HG03342 (cell line): ENCODE measurements around the gene BAIAP2.
"Not testable (repeated sequence)": the region's sequence is repeated elsewhere in the genome, so short reads cannot be mapped to it uniquely, and the experiment has no call there.

Experiments
- ATAC-seq: cut with Tn5 transposase; IDR thresholded peaks from one replicate; pipeline ENCODE4 v1.9.1; 2021; ENCODE audit warnings: mild to moderate bottlenecking, moderate library complexity; ENCODE audit not compliant: unreplicated experiment

BAIAP2 gene

DNA sequence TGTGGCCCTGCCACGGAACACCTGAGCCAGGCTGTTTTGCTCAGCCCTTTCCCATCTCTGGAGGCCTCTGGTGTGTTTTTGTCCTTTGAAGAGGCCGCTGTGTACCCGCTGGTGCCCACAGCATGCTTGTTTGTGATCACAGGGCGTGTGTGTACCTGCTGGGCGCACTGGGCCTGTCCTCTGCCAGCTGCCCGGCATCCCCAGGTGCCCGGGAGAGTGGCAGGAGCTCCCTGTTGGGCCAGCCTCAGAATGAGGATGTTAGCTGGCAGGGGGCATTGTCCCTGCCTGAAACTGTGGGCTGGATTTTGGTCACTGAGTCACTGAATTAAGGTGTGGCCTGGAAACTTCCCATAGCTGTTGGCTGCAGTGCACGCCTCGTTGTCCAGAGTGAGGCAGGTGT, 31.1 kb downstream of the BAIAP2 start:
- no peak for ATAC-seq

DNA sequence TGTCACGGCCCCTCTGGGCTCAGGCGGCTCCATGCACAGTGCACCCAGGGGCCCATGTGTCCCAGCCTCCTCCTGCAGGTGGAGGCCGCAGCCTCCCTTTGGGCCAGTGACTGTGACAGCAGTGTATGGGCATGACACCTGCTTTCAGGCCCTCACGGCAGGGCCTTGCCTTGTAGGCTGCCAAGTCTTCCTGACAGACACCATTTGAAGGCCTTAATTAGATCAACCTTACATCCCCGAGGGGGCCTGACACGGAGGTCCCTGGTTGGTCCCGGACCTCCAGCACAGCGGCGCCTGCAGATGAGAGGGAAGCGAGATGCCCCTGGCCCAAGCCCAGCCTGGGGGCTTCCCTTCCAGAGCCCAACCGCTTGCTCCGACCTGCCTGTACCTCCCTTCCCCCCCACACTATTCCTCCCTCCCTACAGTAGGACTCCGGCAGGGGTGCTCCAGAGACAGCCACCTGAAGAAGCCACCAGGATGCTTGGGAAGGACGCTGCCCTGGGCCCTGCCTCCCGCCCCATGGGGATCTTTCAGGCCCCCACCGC, 31.9 kb downstream of the BAIAP2 start:
- ATAC-seq = no peak

DNA sequence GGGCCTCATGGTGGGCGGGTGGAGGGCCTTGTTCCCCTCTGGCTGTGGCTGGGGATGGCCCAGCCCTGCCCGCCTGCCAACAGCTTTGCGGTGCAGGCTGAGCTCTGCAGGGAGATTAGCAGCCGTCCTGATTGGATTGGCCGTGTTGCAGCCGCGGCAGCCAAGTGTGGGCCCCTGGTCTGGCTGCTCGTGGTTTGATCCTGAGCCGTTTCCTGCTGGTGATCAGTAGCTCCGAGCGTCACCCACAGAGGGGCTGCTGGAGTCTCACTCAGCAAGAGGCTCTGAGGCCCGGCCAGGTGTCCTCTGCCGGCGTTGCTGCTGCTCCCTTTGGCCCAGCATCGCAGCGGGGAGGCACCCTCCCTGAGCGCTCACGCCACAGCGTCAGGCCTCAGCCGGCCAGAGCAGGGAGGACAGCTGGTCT, 32.5 kb downstream of the BAIAP2 start:
- no peak for ATAC-seq

DNA sequence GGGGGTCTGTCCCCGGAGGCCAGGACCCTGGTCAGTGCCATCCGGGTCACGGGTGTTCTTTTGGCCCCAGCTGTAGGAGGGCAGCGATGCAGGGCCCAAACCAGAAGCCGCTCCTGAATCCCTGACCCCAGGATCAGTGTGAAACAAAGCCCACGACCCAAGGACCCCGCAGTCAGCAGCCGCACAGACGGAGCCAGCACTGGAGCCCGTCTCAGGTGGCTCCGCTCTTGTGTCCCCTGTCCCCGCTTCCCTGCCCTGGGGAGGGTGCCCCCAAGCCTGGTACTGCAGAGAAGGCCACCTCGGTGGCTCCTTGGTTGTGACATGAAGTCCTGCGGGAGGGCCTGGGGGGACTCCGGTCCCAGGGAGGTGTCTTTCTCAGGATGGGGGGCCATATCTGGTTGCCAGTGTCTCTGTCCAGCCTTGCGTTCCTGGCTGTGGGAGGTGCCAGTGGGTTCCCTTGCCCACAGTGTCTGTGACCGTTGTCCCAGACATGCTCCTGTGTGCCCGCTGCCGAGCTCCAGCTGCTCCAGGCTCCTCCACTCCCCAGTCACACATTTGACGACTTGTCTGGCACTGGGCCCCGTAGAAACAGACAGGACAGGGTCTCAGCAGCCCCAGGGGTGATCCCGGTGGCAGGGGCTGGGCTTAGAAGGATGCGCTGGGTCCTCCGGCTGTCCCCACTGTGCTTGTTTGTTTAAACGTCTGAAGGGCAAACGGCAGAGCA, 33.6 kb downstream of the BAIAP2 start:
- ATAC-seq = no peak

DNA sequence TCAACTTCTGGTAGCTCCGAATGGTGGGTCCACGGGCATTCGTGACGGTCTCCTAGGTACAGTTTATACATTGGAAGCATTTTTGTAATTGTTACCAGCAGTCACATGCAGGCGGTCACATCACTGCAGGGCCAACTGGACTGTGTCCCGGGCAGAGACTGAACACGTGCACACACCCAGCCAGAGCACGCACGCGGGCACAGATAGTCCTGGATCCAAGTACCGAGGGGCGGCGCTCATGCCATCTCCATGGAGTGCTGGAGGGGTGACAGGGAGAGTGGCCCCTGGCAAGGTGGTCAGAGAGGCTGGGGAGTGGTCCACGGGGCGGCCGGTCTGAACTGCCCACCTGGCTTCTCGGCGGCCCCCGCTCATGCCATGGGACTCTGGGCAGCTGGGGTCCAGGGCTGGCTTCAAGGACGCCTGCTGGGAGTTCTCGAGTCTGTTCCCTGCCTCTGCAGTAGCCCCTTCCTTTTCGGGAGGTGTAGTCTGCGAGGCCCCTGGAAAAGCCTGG, 34.2 kb downstream of the BAIAP2 start:
- ATAC-seq = no peak

DNA sequence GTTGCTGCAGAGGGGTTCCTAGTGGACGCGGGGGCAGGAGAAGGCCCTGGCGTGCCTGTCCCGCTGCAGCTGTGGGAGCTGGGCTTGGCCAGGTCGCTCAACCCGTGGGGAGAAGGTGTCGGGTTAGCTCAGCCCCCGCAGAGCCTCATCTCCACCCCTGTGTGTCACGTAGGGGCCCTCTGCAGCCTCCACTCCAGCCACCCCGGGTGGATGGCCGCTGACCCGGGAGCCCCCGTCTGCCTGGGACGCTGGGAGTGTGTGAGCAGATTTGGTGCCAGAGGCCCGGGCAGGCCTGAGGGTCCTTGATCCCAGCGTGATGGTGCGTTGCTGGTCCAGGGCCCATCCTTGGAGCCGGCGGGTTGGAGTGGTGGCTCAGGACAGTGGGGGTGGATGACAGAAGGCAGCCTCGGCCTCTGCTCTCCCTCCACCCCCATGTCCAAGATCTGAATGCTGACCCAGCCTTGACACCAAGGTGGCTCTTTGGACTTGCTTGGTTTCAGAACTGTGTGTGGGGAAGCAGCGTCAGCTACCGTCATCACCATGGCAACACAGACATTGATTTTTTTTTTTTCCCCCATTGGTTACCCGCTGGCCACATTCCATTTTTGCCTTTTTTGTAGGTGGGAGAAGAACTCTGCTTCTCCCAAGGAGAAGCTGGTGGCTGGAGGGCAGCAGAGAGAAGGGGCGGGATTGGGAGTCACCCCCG, 35.7 kb downstream of the BAIAP2 start:
- ATAC-seq = no peak

DNA sequence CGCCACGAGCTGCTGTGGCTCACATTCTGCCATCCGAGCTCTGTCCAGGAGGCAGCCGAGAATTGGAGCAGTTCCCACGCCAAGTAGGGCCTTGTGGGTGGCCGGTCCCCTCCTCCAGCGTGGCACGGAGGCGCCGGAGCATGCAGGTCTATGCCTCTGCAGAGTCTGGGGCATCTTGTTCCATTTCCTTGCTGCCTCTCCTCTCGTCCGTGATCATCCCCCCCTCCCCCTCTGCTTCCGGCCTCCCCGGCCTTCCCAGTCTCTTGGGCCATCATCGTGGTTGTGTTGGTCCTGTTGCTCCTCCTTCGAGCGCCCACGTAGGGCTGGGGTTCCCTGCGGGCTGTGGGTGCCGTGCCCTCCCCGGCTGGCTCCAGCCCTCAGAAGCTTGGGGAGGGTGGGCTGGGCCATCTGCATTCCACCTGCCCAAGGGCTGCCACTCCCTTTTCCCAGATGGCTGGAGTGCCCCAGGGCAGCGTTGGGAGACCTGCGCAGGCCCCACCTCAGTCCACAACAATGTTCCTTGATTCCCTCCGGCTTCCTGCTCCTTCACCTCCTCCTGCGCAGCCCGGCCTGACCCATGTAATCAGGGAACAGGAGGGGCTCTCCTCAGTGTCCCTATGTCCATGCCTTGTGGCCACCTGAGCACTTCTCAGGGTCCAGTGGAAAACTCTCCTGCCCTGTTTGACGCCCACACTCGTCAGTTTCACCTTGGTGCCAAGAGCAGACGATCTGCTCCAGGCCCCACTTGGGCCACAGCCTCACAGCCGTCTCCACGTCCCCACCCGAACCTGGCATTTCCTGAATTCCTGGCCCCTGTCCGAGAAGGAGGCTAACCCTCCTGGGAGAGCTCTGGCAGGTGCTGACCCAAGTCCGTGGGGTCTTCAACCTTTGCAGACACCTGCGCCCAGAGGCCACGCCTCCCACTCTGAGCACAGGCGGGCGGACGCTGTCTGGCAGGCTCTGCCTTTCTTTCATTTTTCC, 37.1 kb downstream of the BAIAP2 start:
- ATAC-seq = no peak

DNA sequence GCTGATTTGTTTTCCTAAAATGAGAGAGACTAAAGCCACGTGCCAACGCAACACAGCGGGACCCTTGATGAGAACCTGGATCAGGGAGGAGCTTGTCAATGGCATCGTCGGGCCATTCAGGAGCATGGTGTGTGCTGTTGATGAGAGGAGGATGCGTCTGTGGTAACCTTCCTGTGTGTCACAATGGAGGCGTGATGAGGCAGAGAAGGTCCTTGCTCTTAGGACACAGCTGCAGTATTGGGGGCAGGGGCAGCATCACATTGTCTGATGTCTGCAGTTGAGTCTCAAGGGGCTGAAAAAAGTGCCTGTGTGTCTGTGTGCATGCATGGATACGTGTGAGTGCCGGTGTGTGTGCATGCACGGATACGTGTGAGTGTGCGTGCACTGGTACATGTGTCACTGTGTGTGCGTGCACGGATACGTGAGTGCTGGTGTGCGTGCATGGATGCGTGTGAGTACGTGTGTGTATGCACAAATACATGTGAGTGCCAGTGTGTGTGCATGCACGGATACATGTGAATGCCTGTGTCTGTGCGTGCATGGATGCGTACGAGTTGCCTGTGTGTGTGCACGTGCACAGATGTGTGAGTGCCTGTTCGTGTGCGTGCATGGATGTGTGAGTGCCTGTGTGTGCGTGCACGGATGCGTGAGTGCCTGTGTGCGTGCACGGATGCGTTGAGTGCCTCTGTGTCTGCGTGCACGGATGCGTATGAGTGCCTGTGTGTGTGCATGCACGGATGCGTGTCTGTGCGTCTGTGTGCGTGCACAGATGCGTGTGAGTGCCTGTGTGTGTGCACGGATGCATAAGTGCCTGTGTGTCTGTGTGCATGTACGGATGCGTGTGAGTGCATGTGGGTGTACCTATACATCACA, 39.3 kb downstream of the BAIAP2 start:
- ATAC-seq = no peak

DNA sequence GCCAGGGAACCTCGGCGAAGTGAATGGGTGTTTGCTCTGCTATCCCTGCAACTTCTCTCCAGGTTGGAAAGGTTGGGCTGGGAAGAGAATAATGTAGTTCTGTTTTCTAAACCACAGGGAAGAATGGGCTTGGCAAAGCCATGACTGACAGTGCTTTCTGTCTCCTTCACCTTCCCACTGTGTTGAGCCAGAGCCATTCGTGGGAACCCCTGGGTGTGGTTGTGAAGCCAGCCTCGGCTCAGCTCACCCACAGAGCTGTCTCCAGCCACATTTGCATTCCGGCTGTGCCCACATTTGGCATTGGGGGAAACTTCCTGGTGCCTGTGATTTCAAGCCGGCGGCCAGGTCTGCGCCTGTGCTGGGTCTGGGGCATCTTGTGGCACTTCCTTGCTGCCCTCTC, 39.9 kb downstream of the BAIAP2 start:
- no peak for ATAC-seq

DNA sequence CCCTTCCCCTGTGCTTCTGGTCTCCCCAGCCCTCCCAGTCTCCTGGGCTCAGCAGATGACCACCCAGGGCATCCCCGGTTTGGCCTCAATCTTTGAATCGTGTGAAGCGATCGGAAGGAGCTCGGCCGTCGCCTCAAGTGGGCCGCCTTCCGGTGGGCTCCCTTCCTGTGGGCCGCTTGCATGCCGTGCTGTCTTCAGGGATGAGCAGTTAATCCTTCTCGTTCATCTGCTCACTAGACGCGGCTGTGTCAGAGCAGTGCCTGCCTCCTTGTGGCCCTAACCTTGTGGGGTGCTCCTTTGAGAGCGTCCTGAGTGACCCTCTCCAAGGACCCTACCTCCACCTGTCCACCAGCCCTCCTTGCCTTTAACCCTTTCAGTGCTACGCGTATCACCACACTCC, 40.4 kb downstream of the BAIAP2 start:
- no peak for ATAC-seq

DNA sequence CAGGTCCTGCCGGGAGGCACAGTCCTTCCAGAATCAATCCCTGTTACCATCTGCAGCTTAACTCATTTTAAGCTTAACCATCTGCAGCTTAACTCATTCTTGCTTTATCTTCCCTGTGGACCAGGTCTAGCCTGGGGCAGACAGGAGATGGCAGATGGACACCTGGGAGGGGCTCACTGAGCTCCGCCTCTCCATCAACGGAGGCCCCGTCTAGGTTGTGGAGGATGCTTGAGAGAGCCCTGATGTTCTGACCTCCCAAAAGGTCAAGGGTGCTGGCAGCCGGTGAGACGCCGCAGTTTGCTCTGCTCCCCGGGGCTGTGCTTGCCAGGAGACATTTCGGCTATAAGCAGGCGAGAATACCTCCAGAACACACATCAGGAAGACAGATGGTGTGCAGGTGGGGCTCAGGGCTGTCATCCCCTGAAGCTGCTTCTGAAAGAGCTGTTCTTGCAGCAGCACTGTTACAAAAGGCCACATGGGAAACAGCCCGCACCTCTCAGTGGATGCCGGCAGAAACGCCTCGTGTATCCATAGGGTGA, 41.3 kb downstream of the BAIAP2 start:
- no peak for ATAC-seq

DNA sequence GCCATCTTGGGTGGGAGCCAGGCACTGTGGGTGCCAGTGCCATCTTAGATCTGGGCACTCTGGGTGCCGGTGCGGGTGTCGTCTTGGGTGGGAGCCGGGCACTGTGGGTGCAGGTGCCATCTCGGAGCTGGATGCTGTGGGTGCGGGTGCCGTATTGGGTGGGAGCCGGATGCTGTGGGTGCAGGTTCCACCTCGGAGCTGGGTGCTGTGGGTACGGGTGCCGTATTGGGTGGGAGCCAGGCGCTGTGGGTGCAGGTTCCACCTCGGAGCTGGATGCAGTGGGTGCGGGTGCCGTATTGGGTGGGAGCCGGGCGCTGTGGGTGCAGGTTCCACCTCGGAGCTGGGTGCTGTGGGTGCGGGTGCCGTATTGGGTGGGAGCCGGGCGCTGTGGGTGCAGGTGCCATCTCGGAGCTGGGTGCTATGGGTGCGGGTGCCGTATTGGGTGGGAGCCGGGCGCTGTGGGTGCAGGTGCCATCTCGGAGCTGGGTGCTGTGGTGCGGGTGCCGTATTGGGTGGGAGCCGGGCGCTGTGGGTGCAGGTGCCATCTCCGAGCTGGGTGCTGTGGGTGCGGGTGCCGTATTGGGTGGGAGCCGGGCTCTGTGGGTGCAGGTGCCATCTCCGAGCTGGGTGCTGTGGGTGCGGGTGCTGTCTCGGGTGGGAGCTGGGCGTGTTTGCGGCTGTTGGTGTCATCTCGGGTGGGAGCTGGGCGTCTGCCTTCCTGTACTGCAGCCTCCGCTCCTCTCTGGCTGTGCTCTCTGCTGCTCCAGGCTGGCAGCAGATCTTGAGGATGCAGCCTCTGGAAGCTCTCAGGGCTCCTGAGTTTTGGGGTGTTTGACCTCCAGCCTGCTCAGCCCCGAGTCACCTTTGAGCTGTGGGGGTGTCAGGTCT, 43.3 kb downstream of the BAIAP2 start:
- ATAC-seq = not testable (repeated sequence)

DNA sequence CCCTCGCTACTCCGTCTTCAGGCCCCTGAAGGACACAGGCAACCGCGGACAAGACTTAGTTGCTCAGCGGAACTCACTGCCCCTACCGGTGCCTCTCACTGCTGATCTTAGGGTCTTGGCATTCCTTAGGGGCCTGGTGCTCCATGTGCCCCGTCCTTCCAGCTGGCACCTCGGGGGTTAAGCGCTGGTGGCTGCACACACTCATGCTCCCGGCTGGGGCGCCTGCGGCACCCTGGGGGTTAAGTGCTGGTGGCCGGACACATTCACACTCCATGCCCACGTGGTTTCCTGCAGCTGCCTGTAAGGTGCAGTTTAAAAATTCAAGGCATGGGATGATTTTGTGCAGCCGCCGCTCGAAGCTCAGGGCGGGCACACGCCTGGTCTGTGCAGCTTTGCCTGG, 45.1 kb downstream of the BAIAP2 start:
- ATAC-seq = no peak

DNA sequence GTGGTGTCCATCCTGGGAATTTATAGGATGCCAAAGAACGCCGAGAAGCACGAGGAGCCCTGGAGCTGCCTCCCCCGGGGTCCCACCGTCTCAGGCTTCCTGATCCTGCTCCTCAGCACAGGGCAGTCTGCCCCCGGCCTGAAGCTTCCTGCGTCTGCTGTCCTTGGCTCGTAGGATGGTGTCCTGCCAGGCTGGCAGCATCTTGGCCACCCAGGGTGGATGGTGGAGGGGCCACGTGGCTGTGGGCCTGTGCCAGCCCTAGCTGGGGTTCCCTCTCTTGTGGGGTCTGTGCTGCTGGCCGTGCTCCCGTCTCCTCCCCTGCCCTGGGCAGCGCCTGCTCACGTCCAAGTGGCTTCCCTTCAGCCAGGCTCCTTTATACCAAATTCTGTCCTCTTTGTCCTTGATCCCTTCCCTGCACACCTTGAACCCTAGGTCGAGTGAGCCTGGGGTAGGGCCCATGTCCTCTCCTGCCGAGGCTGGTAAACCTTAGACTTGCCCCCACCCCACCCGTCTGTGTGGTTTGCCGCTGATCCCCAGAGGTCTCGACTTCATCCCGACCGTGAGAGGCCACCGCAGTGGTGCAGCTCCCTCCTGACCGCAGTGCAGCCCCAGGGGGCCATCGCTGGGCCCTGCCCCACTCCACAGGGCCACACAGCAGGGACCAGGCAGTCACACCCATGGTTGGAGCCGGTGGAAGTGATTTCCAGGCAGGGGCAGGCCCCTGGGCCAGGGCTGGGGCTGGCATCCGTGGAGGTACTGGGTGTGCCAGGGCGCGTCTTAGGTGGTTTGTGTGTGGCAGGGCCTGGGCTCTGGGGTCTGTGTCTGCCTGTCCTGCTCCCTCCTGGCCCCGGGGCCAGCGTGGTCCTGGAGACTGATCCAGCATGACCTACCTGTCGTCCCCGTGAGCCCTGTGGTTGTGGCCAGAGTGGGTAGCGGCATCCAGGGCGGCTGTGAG, 46.5 kb downstream of the BAIAP2 start:
- no peak for ATAC-seq

DNA sequence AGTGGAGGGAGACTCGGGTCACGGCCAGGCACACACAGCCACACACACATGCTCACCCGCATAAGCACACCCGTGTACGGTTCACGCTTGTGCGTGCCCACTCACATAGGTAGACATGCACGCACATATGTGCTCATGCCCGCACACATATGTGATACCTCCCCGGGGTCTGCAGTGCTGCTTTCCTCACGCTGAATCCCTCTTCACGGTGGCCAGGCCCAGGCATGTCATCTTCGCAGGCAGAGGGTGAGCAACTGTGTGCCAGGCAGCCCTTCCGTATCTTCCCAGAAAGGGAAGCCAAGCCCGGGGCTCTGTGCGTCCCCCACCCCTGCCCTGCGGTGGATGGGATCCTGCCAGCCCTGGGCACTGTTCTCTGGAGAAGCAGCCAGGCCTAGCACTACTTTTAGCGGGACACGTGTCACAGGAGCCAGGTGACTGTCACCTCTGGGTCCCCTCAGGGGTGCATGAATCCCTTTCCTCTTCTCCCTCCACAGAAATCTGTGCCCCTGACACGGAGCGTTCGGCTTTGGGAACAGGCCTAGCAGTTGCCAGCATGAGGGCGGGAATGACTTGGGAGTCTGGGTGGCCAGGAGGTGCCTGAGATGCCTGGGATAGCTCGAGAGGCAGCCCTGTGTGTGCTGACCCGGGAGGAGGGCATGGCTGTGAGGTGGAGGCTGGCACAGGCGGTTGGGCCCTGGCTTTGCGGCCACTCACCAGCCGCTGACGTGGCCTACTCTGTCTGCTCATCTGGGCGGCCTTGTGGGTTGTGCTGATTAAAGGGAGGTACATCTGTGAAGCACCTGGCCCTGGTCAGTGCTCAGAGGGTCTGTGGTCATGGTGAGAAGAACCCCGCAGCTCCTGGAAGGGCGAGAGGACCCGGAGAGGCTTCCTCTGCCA, 47.5 kb downstream of the BAIAP2 start:
- ATAC-seq = no peak

DNA sequence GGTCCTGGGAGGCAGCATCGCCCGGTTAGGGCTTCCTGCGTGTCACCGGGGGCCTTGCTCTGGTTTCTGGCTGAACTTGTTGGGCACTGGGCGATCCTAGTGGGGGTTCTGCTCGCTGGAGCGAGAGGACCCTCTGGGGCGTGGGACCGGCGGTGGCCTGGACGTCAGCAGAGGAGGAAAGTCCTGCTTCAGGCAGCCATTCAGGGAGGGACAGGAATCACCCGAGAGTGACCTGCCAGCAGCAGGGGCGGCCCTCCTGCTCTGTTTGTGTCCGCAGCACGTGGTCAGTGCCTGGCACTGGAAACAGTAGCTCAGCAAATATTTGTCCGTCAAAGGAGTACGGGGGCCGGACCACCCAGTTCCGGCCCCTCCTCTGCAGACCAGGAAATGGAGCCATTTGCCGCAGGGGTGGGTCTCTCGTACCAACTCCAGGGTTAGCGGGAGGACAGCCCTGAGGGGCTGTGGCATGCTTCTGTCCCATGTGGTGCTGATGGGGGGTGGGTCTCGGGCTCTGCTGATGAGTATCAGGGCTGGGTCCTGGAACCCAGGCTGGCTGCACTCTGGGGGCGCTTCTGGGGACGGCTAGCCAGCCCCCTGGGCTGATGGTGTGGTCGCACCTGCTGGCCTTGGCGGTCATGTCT, 48.3 kb downstream of the BAIAP2 start:
- ATAC-seq = no peak
